Testis (tissue), 3 donors: ENCODE results near the gene HP1BP3. TPM values are rescaled to one million over a fixed set of nuclear protein-coding genes. Genes with fewer than 3 reads are reported as not detected.
A peak's percentile ranks its signal among the peaks of the same experiment; 100 is the strongest.

Experiments used
- DNase-seq: peaks from one replicate; pipeline ENCODE4 v3.0.0-alpha.2; 2019
- H3K27ac ChIP-seq, 2 donors: fragments of 200-600 bp; sonication (generic); one replicate each; pipeline ENCODE4 v1.5.1; 2019
- H3K27me3 ChIP-seq: fragments of 200-600 bp; sonication (generic); one replicate; pipeline ENCODE4 v1.5.1; 2019
- H3K36me3 ChIP-seq: fragments of 200-600 bp; sonication (generic); one replicate; pipeline ENCODE4 v1.5.1; 2017; ENCODE audit warnings: low read depth; ENCODE audit errors: missing control alignments
- H3K4me1 ChIP-seq: fragments of 200-600 bp; sonication (generic); one replicate; pipeline ENCODE4 v1.5.1; 2019
- H3K4me3 ChIP-seq, 2 donors: fragments of 200-600 bp; sonication (generic); one replicate each; pipeline ENCODE4 v1.5.1; 2017 to 2019
- H3K9me3 ChIP-seq: fragments of 200-600 bp; sonication (generic); one replicate; pipeline ENCODE4 v1.5.1; 2017
- POLR2A ChIP-seq: fragments of 450-650 bp; IDR thresholded peaks from one replicate; pipeline ENCODE4 v1.6.1; 2017; ENCODE audit warnings: antibody characterized with exemption, mild to moderate bottlenecking, moderate library complexity
- WGBS, 2 donors: methylation state at CpG; one replicate each; pipeline ENCODE4 v1.1.5; 2018; 5-methylcytosine and 5-hydroxymethylcytosine counted together
- intact Hi-C: fragments of 100-400 bp; cut with DNase I; formaldehyde crosslinking; loops from one replicate; pipeline ENCODE4 v1.15.1; 2023; ENCODE audit warnings: low total_unique reads
- polyA plus RNA-seq: library from polyadenylated mRNA; stranded (reverse); fragments of 350-450 nt; fragmentation: Illumina TruSeq; extraction: RNeasy Lipid Tissue Mini Kit (QIAGEN cat#74804); gene quantifications from one replicate; pipeline ENCODE4 v1.2.3, GENCODE V29; 2014; ENCODE audit warnings: low read depth, low replicate concordance; ENCODE audit not compliant: insufficient read depth
- total RNA-seq, 2 donors: library from RNA; depleted of rRNA; stranded (reverse); fragments of >200 nt; gene quantifications; one replicate each; pipeline ENCODE4 v1.2.3, GENCODE V29; 2016
- TF ChIP-seq, protein P1 (sequence below), 3 experiments: fragments of 450-650 bp in 2 of 3; fragments of 200-600 bp in 1 of 3; sonication (generic) in 1 of 3; IDR thresholded peaks; one replicate each; pipeline ENCODE4 v1.5.1; 2016 to 2019; ENCODE audit warnings: antibody characterized with exemption in 3 of 3, mild to moderate bottlenecking in 2 of 3, moderate library complexity in 1 of 3

HP1BP3 gene
- total and polyA plus RNA-seq, 3 donors from 2014 or later: 165 to 401 (median 347) TPM

DNA sequence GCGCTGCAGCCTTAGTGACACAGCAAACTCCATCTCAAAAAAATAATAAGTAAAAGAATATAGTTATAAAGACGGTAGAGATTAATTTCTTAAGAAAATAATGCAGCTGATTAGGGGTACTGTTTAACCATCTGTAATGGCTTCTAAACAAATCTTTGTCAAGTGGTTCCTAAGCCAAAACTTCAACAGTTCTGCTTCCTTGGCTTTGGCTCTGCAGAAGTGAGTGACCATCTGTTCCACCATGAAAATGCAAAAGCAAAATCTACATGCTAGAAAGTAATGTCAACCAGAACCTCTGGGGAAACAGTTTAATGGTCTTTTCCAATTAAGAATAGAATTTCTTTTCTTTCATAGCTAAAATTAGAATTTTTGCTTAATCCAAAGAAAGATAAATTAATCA lies 46.3 kb downstream of the HP1BP3 start:
- DNase-seq: no peak

DNA sequence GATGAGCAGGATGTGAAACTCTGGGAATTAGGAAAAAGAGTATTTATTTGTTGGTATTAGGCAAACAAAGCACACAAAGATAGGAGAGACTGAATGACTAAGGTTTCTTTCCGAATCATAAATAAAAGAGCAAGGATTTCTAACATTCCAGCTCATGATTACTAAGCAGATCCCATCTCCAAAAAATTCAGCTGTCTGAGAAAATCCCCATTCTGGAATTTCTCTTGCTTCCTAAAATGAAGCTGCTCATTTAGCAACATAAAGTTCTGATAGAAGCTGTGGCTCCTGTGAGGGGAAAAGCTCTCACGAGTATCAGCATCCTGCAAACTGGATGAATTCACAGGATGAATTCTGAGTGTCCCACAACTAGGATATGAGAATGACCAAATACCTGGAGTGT lies 47.9 kb downstream of the HP1BP3 start:
- Histone ChIP-seq H3K9me3 (no peaks in the 10 kb centered on the region), H3K27me3 (no peaks in the 10 kb centered on the region), H3K36me3 (no peaks in the 10 kb centered on the region), H3K4me3 (no peak overlapping the region), H3K4me1 (no peaks in the 10 kb centered on the region), H3K27ac (no peak overlapping the region)
- DNase-seq: no peak
- TF ChIP-seq, protein P1, sequence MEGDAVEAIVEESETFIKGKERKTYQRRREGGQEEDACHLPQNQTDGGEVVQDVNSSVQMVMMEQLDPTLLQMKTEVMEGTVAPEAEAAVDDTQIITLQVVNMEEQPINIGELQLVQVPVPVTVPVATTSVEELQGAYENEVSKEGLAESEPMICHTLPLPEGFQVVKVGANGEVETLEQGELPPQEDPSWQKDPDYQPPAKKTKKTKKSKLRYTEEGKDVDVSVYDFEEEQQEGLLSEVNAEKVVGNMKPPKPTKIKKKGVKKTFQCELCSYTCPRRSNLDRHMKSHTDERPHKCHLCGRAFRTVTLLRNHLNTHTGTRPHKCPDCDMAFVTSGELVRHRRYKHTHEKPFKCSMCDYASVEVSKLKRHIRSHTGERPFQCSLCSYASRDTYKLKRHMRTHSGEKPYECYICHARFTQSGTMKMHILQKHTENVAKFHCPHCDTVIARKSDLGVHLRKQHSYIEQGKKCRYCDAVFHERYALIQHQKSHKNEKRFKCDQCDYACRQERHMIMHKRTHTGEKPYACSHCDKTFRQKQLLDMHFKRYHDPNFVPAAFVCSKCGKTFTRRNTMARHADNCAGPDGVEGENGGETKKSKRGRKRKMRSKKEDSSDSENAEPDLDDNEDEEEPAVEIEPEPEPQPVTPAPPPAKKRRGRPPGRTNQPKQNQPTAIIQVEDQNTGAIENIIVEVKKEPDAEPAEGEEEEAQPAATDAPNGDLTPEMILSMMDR (IDR thresholded peaks at IDR 0.05): no peak
- TF ChIP-seq POLR2A: no peak
- intact Hi-C loops: no loop called here
- WGBS, 2 donors: 61 to 74% methylated on average over 2 of the region's 2 CpGs

More for the DNA sequence above, 46.3 kb downstream of the HP1BP3 start:
- Histone ChIP-seq H3K36me3 (no peaks in the 10 kb centered on the region), H3K9me3 (no peaks in the 10 kb centered on the region), H3K4me3 (no peak overlapping the region), H3K4me1 (no peaks in the 10 kb centered on the region), H3K27me3 (no peaks in the 10 kb centered on the region), H3K27ac (no peak overlapping the region)
- TF ChIP-seq POLR2A: no peak
- TF ChIP-seq, protein P1 (IDR thresholded peaks at IDR 0.05): no peak
- WGBS, 2 donors: 70 to 80% methylated on average over 2 of the region's 2 CpGs
- intact Hi-C loops: no loop called here

DNA sequence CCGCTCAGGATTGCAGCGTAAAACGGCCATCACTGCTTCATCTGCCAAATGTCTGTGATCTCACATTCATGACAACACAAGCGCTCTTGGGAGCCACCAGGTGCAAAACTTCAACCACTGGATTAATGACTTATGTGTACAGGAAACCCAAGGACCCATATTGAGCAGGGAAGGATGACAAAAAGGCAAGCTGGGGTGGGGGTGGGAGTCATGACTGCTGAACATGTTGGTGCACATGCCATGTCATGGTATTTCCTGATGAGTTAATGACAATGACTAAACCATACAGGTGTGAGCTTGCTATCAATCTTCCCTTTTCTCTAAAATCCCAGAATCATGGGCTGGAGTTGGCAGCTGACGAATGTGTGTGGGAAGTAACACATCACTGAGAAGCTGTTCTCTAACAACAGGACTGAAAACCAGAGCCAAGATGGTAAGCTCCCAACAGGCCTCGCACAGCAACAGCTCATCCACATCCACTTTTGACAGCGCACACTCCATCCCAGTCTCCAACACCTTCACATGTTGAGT lies 51.5 kb downstream of the HP1BP3 start:
- Histone ChIP-seq H3K9me3 (no peaks in the 10 kb centered on the region), H3K4me1 (peaks cover 18% of the 10 kb centered on the region), H3K27me3 (no peaks in the 10 kb centered on the region), H3K4me3 (no peak overlapping the region), H3K36me3 (no peaks in the 10 kb centered on the region), H3K27ac (no peak overlapping the region)
- TF ChIP-seq POLR2A: no peak
- TF ChIP-seq, protein P1 (IDR thresholded peaks at IDR 0.05): no peak
- 84 to 86% methylated on average over 7 of the region's 7 CpGs for WGBS, 2 donors
- peak; percentile 12 for DNase-seq
- intact Hi-C loops: no loop called here

DNA sequence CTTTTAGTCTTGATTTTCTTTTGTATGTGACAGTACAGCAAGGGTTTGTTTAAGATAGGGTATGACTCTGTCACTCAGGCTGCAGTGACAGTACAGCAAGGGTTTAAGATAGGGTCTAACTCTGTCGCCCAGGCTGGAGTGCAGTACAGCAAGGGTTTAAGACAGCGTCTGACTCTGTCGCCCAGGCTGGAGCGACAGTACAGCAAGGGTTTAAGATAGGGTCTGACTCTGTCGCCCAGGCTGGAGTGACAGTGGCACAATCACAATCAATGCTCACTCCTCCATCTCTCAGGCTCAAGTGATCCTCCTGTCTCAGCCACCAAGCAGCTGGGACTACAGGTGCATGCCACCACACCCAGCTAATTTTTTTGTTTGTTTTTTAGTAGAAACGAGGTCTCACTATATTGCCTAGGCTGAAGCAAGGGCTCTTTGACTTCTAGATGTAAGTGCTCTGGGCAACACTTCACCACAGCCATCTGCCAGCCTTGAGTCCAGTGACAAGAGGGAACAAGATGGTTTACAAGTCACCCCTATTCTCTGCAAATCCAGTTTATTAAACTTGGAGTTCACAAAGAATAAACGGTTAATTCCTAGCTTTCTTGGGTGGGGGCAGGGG lies 53.6 kb downstream of the HP1BP3 start:
- H3K36me3 ChIP-seq: no peaks in the 10 kb centered on the region
- no peak for DNase-seq
- WGBS, 2 donors: 21 to 25% methylated on average over 6 to 7 of the region's 7 CpGs
- no peaks in the 10 kb centered on the region for H3K9me3 ChIP-seq
- intact Hi-C loops: no loop called here
- H3K27ac ChIP-seq: peak overlapping the region; percentile 9 to 37
- H3K4me1 ChIP-seq: peaks cover 18% of the 10 kb centered on the region
- H3K4me3 ChIP-seq: no peak overlapping the region
- H3K27me3 ChIP-seq: no peaks in the 10 kb centered on the region
- no peak for TF ChIP-seq POLR2A
- TF ChIP-seq, protein P1 (IDR thresholded peaks at IDR 0.05): no peak
